Mesothelial cell of epicardium (in vitro differentiated cells): ENCODE results near the gene BEND7. TPM values are rescaled to one million over a fixed set of nuclear protein-coding genes. Genes with fewer than 3 reads are reported as not detected.

Experiments used
- DNase-seq, 2 experiments: peaks; one replicate each; pipeline ENCODE4 v3.0.0; 2021; ENCODE audit warnings: low spot score in 2 of 2; ENCODE audit not compliant: unreplicated experiment in 2 of 2
- H3K27ac Mint-ChIP-seq: 2 replicates; pipeline ENCODE4 v1.8.0; 2021; ENCODE audit warnings: mixed read lengths
- H3K27me3 Mint-ChIP-seq: 2 replicates; pipeline ENCODE4 v1.8.0; 2021; ENCODE audit warnings: low read depth, mixed read lengths
- H3K36me3 Mint-ChIP-seq: 2 replicates; pipeline ENCODE4 v1.8.0; 2021; ENCODE audit warnings: mixed read lengths
- H3K4me1 Mint-ChIP-seq: 2 replicates; pipeline ENCODE4 v1.8.0; 2021; ENCODE audit warnings: mixed read lengths
- H3K4me3 Mint-ChIP-seq: 2 replicates; pipeline ENCODE4 v1.8.0; 2021; ENCODE audit warnings: mild to moderate bottlenecking, moderate library complexity, mixed read lengths
- H3K9me3 Mint-ChIP-seq: 2 replicates; pipeline ENCODE4 v1.8.0; 2021; ENCODE audit warnings: mixed read lengths
- total RNA-seq: library from RNA; stranded (reverse); gene quantifications from 3 replicates; pipeline ENCODE4 v1.2.1, GENCODE V29; 2021
- TF ChIP-seq, protein P1 (sequence below): fragments of 200-600 bp; sonication (generic); IDR thresholded peaks from one replicate; pipeline ENCODE4 v1.5.0; 2021; ENCODE audit warnings: antibody characterized with exemption; ENCODE audit not compliant: unreplicated experiment

Gene BEND7, protein sequence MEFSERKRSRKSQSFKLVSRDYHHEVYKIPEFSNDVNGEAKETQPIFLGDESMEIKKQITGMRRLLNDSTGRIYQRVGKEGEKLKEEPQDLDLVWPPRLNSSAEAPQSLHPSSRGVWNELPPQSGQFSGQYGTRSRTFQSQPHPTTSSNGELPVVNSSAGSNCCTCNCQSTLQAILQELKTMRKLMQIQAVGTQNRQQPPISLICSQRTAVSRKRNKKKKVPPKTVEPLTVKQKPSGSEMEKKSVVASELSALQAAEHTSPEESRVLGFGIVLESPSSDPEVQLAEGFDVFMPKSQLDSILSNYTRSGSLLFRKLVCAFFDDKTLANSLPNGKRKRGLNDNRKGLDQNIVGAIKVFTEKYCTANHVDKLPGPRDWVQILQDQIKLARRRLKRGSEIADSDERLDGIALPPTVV
- total RNA-seq = 37.9 to 40.7 TPM (median 38.2 TPM) in 3 replicates

DNA sequence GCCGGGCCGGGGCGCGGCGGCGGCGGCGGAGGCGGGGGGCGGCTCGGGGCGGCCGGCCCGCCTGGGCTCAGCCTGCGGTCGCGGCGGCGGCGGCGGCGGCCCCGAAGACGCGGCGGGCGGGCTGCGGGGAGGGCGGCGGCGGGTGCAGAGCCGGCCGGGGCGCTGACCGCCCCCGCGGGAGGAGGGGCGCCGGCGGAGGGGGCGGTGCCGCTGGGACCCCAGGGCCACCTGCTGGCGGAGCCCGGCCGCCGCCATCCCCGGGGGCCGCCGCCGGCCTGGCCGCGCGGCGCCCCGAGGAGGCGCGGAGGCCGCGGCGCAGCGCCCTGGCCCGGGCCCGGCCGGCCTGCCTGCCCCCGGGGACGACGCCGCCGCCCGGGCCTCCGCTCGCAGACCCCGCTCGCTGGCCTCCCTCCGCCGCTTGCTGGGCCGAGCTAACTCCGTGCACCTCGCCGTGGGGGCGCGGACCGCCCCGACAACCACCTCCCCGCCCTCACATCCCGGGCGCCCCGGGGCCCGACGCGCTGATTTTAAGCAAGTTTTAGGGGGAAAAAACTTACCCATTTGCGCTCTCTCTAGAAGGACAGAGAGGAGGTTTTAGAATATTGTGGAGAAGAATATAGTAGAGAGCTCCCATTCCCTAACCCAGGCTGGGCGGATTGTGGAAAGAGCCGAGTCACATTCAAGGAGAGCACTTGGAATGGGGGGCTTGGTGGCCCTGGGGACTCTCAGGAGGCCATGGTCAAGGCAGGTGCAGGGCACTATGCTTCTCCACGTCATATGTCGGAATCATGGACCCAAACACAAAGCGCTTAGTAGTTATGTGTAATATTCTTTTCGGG lies at the start of gene BEND7:
Gene BEND7 (minus strand): TSS at position 140 of the 839 bp plus-strand sequence. CDS start 481 bp downstream, outside the sequence.
- Mint-ChIP-seq H3K4me1 (peaks cover 25% of the 10 kb centered on the region), H3K27ac (peak within 1 kb of the TSS; percentile 87)

DNA sequence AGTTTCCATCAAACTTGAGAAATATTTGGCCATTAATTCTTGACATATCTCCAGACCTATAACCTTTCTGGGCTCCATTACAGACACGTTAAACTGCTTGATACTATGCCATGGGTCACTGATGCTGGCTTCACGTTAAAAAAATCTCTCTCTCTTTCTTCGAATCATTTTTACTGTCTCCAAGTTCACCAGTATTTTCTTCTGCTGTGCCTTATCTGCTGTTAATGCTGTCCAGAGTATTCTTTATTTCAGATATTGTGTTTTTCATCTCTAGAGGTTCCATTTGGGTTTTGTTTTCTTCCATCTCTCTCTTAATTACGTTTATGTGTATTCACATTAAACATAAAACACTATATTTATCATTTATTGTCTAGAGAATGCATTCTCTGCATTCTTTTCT lies 45.1 kb upstream of the BEND7 start:
- TF ChIP-seq, protein P1, sequence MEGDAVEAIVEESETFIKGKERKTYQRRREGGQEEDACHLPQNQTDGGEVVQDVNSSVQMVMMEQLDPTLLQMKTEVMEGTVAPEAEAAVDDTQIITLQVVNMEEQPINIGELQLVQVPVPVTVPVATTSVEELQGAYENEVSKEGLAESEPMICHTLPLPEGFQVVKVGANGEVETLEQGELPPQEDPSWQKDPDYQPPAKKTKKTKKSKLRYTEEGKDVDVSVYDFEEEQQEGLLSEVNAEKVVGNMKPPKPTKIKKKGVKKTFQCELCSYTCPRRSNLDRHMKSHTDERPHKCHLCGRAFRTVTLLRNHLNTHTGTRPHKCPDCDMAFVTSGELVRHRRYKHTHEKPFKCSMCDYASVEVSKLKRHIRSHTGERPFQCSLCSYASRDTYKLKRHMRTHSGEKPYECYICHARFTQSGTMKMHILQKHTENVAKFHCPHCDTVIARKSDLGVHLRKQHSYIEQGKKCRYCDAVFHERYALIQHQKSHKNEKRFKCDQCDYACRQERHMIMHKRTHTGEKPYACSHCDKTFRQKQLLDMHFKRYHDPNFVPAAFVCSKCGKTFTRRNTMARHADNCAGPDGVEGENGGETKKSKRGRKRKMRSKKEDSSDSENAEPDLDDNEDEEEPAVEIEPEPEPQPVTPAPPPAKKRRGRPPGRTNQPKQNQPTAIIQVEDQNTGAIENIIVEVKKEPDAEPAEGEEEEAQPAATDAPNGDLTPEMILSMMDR = no peak
- H3K4me1 Mint-ChIP-seq = no peaks in the 10 kb centered on the region
- DNase-seq = no peak
- no peak overlapping the region for H3K4me3 Mint-ChIP-seq
- H3K36me3 Mint-ChIP-seq = no peaks in the 10 kb centered on the region
- no peak overlapping the region for H3K27ac Mint-ChIP-seq
- H3K27me3 Mint-ChIP-seq = peaks cover 56% of the 10 kb centered on the region
- H3K9me3 Mint-ChIP-seq = peaks cover 16% of the 10 kb centered on the region

More for the DNA sequence above, at the start of gene BEND7:
- no peaks in the 10 kb centered on the region for H3K9me3 Mint-ChIP-seq
- peak within 1 kb of the TSS; percentile 76 for H3K4me3 Mint-ChIP-seq
- TF ChIP-seq, protein P1 = no peak
- peaks cover 3% of the 10 kb centered on the region for H3K36me3 Mint-ChIP-seq
- peak in 1 of 2 experiments; percentile 58 for DNase-seq
- no peaks in the 10 kb centered on the region for H3K27me3 Mint-ChIP-seq

DNA sequence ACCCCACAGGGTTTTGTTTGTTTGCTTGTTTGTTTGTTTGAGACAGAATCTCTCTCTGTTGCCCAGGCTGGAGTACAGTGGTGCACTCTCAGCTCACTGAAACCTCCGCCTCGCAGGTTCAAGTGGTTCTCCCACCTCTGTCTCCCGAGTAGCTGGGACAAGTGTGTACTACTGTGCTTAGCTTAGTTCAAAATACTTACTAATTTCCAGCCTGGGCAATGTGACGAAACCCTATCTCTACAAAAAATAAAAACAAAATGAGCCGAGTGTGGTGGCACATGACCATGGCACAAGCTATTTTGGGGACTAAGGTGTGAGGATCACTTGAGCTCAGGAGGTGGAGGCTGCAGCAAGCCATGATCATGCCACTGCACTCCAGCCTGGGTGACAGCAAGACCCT lies 42.7 kb upstream of the BEND7 start:
- H3K4me3 Mint-ChIP-seq = no peak overlapping the region
- no peak overlapping the region for H3K27ac Mint-ChIP-seq
- no peaks in the 10 kb centered on the region for H3K4me1 Mint-ChIP-seq
- peaks cover 52% of the 10 kb centered on the region for H3K27me3 Mint-ChIP-seq
- H3K9me3 Mint-ChIP-seq = peaks cover 16% of the 10 kb centered on the region
- TF ChIP-seq, protein P1 = no peak
- H3K36me3 Mint-ChIP-seq = no peaks in the 10 kb centered on the region
- DNase-seq = no peak

DNA sequence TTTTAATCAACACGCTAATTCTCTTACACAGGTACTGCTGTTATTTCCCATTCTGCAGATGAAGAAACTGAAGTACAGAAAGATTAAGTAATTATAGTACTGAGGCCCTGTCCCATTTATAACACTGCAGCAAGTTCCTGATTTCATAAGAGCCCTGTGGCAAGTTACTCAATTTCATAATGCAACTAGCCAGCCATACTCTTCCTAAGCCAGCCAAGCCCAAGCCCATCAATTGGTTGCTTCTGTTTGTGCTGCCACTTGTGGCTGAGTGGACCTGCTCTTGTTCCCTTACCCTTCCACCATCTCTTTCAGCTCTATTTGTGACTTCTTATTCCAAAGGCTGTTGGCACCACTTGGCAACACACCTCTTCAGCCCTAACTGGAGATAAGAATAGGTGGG lies 38.2 kb upstream of the BEND7 start:
- no peak for DNase-seq
- TF ChIP-seq, protein P1 = no peak
- Mint-ChIP-seq H3K36me3 (no peaks in the 10 kb centered on the region), H3K9me3 (peaks cover 26% of the 10 kb centered on the region), H3K4me3 (no peak overlapping the region), H3K27me3 (peaks cover 33% of the 10 kb centered on the region), H3K27ac (no peak overlapping the region), H3K4me1 (no peaks in the 10 kb centered on the region)

DNA sequence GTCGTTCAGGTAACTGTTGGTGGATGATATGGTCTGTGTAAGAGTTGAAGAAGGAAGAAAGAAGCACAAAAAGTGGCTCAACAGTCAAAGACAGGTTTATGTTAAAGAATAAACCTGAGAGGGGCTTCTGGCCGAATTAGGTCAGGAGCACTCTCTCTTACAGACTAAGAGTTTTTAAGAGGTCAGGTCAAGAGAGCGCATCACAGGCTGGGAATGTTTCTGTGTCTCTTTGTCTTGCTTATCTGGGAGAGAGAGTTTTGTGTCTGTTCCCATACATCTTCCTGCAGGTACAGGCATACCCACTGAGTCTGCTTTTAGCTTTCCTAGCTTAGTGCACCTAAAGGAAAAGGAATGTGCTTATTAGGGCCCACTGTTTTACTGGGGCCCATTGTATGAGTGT lies 35.8 kb upstream of the BEND7 start:
- H3K27me3 Mint-ChIP-seq = peaks cover 17% of the 10 kb centered on the region

More for the DNA sequence above, 35.8 kb upstream of the BEND7 start:
- TF ChIP-seq, protein P1 = no peak
- Mint-ChIP-seq H3K27ac (no peak overlapping the region), H3K9me3 (peaks cover 25% of the 10 kb centered on the region), H3K4me1 (no peaks in the 10 kb centered on the region), H3K4me3 (no peak overlapping the region), H3K36me3 (no peaks in the 10 kb centered on the region)
- DNase-seq = no peak
